NK-92 (cell line): ENCODE data around the gene TESK1.
"Not testable (repeated sequence)": the region's sequence is repeated elsewhere in the genome, so short reads cannot be mapped to it uniquely, and the experiment has no call there.

Experiments used
- DNase-seq: peaks from one replicate; lab custom pipeline; 2025; ENCODE audit not compliant: unreplicated experiment; lab: John Stamatoyannopoulos, UW

Gene TESK1

DNA sequence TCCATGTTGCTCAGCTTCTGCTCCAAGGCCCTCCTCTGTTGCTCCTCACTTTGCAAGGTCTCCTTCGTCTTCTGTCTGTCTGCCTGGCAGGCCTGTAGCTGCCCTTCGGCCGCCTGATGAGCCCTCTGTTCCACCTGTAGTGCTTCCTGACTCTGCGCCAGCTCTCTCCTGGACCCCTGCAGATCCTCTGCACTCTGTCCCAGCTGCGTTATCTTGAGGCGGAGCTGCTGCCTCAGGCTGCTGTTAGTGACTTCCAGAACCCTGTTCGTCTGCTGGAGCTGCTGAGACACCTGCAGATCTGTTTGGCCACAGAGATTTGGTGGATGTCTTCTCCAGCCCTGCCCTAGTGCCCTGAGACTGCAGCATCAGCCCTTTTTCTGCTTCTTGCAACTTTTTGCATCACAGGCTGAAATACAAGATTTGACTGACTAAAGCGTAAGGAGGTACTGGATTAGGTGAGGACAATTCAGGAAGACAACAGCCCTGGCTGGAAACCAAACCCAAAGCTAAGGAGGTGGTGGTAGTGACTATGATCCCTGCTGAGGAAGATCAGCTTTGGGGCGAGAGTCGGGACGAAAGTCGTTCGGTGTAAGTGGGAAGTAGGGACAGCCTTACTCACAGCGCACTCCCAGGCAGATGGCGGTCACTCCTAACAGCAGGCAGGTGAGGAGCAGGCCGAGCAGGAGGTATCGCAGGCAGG lies 11.1 kb downstream of the TESK1 start:
- no peak for DNase-seq

DNA sequence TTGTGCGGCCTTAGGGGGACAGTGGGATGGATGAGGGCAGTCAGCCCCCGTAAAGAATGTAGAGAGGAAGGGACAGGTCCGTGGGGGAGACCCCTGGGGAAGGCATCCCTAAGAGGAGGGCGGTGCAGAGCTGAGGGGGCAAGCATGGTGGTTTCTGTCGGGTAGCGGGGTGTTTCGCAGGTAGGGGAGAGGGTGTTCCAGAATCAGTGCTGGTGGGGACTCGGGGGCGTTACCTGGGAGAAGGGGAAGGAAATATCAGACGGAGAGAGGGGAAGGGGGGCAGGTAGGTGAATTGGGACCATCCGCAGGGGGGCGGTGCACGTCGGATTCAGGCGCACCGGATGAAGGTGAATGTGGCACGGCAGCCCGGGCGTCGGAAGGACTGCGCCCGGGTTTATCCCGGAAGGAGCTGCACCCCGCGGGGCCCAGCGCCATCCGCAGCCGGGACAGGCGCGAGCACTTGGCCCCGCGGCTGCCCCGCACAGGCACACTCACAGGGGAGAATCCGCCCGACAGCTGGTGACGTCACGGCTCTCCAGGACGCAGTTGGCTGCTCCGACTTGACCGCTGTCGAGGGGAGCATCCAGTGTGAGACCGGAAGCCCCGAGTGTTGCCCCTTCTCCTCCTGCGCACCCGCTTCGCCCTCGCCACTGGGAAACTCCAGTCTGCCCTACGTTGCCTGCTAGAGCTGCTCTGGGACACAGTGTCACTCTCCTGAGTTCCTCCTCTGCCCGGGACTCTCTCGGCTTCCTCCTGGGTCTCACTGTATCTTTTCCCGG lies 11.8 kb downstream of the TESK1 start:
- DNase-seq = no peak

DNA sequence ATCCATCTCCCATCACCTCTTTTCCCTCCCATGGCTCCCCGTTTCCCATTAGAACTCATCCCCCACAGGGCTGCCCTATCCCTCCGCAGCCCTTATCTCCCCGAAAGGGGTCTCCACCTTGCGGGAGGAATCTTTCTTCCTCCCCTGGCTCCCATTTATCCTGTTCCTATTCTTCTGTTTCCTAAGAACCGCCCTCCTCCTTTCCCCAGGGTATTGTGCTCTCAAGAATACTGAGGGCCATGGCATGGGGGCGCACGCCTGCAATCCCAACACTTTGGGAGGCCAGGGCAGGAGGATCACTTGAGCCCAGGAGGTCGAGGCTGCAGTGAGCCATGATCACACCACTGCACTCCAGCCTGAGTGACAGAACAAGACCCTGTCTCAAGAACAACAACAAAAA lies 12.5 kb downstream of the TESK1 start:
- no peak for DNase-seq

DNA sequence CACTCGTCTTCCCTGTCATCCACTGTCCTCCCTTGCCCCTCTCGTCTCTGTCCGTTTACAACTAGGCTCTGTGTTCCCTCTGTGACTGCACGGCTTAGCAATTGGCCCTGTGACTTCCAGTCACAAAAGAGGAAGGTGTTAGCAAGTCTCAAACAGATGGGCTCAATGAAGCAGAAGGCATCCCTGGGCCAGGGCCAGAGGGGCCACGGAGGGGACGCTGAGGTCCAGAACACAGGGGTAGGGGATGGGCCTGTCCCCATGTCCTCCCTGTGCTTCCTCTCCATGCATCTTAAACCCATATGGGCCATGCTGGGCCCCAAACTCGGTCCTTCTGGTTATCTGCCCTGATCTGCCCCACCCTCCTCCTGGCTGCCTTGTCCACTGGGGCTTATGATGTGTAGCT lies 13.3 kb downstream of the TESK1 start, which contains the start of gene CD72:
CD72 (minus strand) TSS at position 89 of the 403 bp plus-strand sequence. CDS start 110 bp downstream, outside the sequence.
- DNase-seq = no peak

DNA sequence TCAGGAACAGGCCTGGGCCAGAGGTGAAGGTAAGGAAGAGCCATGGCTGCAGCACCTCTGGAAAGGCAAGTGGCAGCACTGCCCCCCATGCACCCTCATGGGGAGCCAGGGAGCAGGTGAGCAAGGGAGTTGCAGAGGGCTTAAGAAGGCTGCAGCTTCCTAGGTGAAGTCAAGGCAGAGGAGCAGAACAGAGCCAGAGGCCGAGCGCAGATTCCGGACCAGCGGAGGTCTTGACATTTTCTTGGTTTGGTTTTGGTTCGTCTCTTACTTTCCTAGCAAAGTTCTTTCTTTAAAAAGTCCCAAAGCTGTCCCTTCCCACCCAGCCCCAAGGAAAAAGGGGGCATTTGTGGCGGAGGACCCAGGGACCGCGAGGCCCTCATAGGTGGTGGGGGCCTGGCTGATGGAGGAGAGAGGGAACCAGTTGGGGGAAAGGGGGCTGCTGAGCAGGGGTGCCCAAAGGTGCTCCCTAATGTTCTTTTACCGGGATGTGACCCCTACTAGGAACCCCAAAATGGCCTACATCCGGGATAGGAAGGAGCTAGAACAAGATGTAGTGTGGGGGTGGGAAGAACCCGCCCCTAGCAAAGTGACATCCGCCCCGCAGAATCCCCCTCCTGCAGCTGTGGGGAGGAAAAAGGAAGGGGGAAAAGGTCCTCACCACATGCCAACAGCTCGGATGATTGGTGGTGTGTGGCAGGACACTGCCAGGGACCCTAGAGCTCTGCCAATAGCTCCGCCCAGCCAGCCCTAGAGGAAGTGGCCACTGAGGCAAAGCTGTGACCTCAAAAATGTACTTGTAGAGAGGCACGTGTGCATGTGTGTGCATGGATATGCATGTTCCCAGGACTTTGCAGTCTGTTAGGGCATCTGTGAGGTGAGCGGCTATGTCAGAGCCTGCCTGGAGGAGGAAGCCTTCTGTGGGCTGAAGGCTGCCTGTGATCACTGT lies 14.1 kb downstream of the TESK1 start:
- DNase-seq = no peak

DNA sequence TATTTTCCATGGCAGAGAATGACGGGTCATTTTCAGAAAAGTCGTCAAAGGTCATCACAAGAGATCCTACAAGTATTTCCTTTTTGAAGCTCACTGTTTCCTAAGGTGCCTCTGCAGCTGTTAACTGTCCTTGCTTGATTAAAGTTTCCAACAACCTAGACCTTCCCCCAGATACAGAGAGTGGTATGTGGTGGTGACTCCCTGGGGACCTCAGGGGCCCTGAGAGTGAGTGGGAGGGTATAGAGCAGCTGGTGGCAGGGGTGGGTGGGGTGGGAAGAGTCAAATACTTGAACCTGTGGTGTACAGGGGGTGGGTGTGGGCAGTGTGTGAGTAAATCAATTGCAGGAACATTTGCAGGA lies 14.7 kb downstream of the TESK1 start:
- DNase-seq = no peak

DNA sequence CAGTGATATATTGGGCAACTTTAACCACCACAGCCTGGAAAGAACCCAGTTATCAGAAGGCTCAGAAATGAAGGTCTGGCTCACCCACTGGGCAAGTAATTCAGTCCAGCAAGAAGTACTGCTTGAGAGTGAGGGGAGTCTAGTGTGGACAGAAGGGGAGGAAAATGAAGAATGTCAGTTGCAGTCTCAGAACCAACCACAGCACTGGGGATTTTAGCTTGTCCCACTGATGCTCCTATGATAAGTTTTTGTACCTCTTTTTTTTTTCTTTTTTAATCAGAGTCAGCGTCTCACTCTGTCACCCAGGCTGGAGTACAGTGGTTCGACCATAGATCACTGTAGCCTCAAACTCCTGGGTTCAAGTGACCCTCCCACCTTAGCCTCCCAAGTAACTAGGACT lies 22.5 kb downstream of the TESK1 start:
- no peak for DNase-seq

DNA sequence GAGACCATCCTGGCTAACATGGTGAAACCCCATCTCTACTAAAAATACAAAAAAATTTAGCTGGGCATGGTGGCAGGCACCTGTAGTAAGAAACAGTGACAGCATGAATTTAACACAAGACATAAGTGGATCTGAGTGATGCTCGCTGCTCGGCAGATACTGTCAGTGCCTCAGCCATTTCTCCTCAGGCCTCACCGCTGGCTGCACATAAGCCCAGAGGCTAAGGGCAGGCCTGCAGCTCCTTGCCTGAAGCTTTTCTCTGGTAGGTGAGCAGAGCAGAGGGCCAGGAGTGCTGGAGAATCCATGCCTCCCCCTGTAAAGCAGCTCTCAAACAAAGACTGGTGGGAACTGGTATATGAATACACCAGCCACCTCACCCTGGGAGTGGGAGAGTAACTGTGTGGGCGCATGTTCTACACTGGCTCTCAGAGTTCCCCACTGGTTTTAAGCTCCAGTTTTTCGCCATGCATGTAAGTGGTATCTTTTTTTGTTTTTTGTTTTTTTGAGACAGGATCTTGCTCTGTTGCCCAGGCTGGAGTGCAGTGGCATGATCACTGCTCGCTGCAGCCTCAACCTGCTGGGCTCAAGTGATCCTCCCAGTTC lies 23.4 kb downstream of the TESK1 start:
- DNase-seq = no peak

DNA sequence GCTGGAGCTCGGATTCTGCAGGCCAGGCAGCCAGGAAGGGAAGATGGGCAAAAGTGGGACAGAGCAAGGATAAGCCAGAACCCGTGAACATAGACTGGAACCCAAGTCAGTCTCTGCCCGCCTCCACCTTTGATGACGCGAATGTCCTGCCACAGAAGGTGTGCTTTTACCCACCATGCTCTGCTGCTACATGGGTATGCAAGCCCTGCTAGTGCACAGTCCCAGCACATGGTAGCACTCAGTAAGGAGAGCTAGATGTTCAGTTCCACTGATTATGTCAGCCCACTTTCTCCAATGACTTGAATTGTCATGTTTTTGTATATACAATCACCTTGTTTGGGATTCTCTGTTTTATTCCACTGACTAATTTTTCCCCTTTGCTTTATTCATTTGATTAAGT lies 24.5 kb downstream of the TESK1 start:
- DNase-seq = no peak

DNA sequence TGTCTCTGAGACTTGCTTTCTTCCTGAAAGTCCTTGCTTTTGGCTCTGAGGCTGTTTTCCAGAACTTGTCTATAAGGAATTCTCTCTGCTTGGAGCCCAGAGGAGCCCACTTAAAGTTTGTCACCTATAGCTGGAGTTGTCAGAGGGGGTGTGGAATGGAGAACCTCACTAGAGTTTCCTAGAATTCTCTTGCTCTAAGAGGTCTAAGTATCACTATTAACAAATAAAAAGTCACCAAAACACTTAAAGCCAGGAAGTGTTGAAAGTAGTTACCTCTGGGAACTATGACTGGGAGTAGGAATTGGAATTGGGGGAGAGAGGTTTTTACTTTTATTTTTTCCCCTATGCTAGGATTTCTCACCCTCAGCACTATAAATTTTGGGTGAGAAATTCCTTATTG lies 30.7 kb downstream of the TESK1 start:
- DNase-seq = no peak

DNA sequence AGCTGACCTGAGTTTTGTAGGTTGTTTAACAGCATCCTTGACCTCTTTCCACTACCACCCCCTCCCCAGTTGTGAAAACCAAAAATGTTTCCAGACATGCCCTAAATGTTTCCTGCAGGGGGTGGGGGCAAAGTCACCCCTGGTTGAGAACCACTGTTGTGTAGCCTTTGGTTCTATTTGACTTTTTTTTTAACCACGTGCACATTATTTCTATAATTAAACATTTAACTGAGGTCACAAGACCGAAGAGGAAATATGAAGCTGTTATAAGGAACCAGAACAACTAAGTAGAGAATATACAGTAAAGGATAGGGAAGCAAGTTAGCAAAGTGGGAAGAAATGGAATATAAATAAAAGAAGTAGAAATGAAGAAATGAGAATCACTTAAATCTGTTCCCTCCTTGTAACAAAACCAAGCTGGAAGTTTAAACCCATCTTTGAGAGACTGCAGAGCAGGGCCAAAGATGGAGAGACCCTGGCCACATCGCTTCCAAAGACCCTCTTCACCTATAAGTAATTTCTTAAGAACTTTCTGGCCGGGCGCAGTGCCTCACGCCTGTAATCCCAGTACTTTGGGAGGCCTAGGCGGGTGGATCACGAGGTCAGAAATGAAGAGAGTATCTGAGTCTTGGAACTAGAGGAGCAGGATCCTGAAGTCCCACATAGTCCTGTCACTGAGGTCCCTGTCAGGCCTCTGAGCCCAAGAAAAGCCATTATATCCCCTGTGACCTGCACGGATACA lies 31.2 kb downstream of the TESK1 start:
- no peak for DNase-seq

DNA sequence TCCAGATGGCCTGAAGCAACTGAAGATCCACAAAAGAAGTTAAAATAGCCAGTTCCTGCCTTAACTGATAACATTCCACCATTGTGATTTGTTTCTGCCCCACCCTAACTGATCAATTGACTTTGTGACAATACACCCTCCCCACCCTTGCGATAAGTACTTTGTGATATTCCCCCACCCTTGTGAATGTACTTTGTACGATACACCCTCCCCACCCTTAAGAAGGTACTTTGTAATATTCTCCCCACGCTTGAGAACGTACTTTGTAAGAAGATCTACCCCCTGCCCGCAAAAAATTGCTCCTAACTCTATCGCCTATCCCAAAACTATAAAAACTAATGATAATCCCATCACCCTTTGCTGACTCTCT lies 31.8 kb downstream of the TESK1 start:
- not testable (repeated sequence) for DNase-seq

DNA sequence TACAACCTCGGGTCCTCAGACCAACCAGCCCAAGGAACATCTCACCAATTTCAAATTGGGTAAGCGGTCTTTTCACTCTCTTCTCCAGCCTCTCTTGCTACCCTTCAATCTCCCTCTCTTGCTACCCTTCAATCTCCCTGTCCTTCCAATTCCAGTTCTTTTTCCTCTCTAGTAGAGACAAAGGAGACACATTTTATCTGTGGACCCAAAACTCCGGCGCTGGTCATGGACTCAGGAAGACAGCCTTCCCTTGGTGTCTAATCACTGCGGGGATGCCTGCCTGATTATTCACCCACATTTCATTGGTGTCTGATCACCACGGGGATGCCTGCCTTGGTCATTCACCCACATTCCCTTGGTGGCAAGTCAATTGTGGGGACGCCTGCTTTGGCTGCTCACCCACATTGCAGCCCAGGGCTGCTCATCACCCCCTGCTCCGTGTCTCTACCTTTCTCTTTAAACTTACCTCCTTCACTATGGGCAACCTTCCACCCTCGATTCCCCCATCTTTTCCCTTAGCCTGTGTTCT lies 32.4 kb downstream of the TESK1 start:
- not testable (repeated sequence) for DNase-seq

DNA sequence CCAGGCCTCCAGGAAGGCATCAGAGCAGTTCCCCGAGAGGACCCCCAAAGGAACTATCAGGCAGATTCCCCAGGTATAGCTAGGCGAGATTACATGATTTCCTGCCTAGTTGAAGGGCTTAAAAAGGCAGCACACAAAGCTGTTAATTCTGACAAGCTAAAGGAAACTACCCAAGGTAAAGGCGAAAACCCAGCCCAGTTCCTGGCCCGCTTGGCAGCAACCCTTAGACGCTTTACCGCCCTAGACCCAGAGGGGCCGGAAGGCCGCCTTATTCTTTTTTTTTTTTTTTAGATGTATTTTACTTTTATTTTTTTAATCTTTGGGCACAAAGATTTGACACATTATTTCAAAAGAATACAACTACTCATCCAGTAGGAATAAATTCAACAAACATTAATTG lies 33.7 kb downstream of the TESK1 start:
- not testable (repeated sequence) for DNase-seq

DNA sequence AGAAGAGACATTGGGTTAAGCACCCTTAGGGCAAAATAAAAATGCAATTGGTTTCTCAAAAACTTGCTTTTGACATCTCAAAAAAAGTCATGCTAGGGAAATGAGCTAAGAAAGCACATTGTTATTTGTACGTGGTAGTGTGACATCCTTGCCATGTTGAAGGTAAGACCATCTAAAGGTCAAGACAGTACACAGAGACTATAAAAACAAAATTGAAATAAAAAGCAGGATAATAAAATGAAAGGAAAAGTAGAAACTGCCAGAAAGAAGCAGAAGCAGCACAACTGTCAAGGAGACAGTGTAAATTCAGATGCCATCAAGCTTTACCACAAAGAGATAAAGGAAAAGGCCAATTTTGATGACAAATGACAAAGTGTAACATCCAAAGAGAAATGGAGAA lies 34.2 kb downstream of the TESK1 start:
- not testable (repeated sequence) for DNase-seq

DNA sequence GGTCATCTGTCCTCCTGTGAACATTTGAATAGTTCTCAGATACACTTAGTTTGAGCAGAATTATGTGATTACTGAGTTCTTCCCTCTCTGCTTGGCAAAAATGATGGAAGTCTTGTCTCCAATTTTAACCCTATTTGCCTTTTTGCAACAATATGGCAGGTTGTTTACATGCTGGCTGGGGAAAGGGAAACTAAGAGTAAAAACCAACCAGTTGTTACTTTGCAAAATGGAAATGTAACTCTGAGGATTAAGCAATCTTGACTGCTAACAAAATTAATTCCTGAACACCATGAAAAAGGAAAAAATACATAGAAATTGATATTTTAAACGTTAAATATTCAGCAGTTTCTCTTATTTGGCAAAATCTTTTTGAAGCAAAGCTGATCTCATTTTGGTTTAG lies 34.6 kb downstream of the TESK1 start:
- no peak for DNase-seq

DNA sequence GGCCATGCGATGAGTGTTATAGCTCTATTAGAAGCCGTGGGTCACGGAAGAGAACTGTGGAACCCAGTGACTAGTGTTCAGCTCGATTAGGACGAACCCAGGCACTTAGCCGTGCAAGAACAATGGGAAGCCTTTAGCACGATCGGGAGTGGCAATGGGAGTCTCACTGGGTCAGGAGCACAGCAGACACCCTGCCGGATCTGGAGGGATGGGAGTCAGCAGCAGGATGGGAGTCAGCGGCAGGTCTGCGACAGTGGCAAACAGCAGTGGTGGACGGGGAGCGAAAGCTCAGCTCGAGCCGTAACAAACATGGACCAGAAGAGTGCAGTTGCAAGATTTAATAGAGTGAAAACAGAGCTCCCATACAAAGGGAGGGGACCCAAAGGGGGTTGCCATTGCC lies 35.4 kb downstream of the TESK1 start:
- DNase-seq = not testable (repeated sequence)

DNA sequence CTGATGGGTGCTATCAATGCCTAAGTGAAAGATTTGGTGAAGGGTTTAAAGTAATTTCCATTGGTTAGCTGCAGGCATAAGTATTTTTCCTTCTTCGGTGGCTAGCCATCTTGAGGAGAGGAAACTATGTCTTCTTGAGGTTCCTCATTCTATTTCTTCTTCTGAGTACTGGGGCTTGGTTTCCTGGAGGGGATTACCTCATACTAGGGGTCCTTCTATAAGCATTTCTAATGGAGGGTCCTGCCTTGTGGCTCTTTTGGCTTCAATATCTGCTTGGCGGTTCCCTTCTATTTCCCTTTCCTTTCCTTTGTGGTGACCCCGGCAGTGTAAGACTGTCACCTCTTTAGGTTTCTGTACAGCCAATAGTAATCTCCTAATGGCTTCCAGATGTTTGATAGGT lies 36.4 kb downstream of the TESK1 start:
- DNase-seq = not testable (repeated sequence)

DNA sequence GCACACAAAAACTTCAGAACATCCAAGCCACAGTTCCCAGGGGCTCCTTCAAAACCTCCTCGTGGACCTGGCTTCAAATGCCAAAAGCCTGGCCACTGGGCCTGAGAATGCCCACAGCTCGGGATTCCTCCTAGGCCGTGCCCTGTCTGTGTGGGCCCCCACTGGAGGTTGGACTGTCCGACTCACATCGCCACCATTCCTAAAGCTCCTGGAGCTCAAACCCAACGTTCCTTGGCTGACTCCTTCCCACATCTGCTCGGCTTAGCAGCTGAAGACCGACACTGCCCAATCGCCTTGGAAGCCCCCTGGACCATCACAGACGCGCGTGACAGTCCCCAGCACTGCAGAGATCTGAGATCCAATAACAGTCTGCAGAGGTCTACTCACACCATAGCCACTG lies 38.0 kb downstream of the TESK1 start:
- DNase-seq = no peak

DNA sequence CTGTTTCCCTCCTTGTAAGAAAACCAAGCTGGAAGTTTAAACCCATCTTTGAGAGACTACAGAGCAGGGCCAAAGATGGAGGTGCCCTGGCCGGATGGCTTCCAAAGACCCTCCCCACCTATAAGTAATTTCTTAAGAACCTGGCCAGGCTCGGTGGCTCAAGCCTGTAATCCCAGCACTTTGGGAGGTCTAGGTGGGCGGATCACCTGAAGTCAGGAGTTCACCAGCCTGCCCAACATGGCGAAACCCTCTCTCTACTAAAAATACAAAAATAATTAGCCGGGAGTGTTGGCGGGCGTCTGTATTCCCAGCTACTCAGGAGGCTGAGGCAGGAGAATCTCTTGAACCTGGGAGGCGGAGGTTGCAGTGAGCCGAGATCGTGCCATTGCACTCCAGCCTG lies 40.7 kb downstream of the TESK1 start:
- not testable (repeated sequence) for DNase-seq
